ENCODE measurements around the gene SERPINI1. TPM values are rescaled to one million over a fixed set of nuclear protein-coding genes. Genes with fewer than 3 reads are reported as not detected.

SERPINI1 gene
- total RNA-seq, 4 donors from 2014 or later, result 0.70 to 2.7 (median 2.2) TPM

GRCh38 chr3:167723025-167723512, 12.5 kb upstream of the SERPINI1 start:
- intact Hi-C loops (cut with DNase I; ENCODE audit: low total_unique reads), result no loop called here
- Histone ChIP-seq H3K36me3 (peaks cover 0 to 18% of the 10 kb centered on the region in 2 donors), H3K27me3 (no peaks in the 10 kb centered on the region), H3K9me3 (no peaks in the 10 kb centered on the region), H3K4me3 (no peak overlapping the region), H3K4me1 (peaks cover 6 to 8% of the 10 kb centered on the region in 2 donors), H3K27ac (no peak overlapping the region)
- no peak for ATAC-seq
- TF ChIP-seq POLR2A (IDR thresholded peaks at IDR 0.05) (no peak), CTCF (IDR thresholded peaks at IDR 0.05 in 4 of 5, conservative IDR thresholded peaks at IDR 0.05 in 1 of 5) (no peak)
- DNase-seq, result no peak
- in situ Hi-C loops (cut with MboI; ENCODE audit: low sequenced_read_pairs in 4 of 4), result no loop called here

GRCh38 chr3:167723872-167724271, 11.6 kb upstream of the SERPINI1 start:
- no peaks in the 10 kb centered on the region for H3K9me3 ChIP-seq
- H3K27me3 ChIP-seq, result no peaks in the 10 kb centered on the region
- intact Hi-C loops (cut with DNase I; ENCODE audit: low total_unique reads), result no loop called here
- no peak overlapping the region for H3K4me3 ChIP-seq
- TF ChIP-seq CTCF (IDR thresholded peaks at IDR 0.05 in 4 of 5, conservative IDR thresholded peaks at IDR 0.05 in 1 of 5) (no peak), POLR2A (IDR thresholded peaks at IDR 0.05) (no peak)
- no peak for ATAC-seq
- in situ Hi-C loops (cut with MboI; ENCODE audit: low sequenced_read_pairs in 4 of 4), result no loop called here
- H3K36me3 ChIP-seq, result peaks cover 0 to 10% of the 10 kb centered on the region in 2 donors
- peaks cover 14 to 16% of the 10 kb centered on the region in 2 donors for H3K4me1 ChIP-seq
- DNase-seq, result no peak
- H3K27ac ChIP-seq, result no peak overlapping the region

GRCh38 chr3:167728176-167728575, 7.3 kb upstream of the SERPINI1 start:
- H3K4me1 ChIP-seq, result peaks cover 31 to 33% of the 10 kb centered on the region in 2 donors
- H3K9me3 ChIP-seq, result no peaks in the 10 kb centered on the region
- no peaks in the 10 kb centered on the region for H3K27me3 ChIP-seq
- in situ Hi-C loops (cut with MboI; ENCODE audit: low sequenced_read_pairs in 4 of 4) (no loop called here), intact Hi-C loops (cut with DNase I; ENCODE audit: low total_unique reads) (no loop called here)
- peak; percentile 60 to 77 for ATAC-seq
- no peaks in the 10 kb centered on the region for H3K36me3 ChIP-seq
- TF ChIP-seq CTCF (IDR thresholded peaks at IDR 0.05 in 4 of 5, conservative IDR thresholded peaks at IDR 0.05 in 1 of 5), result no peak
- DNase-seq, result no peak
- H3K27ac ChIP-seq, result no peak overlapping the region
- no peak overlapping the region for H3K4me3 ChIP-seq

- Histone ChIP-seq H3K27me3 (no peaks in the 10 kb centered on the region), H3K9me3 (no peaks in the 10 kb centered on the region), H3K4me1 (peaks cover 37 to 39% of the 10 kb centered on the region in 2 donors), H3K36me3 (no peaks in the 10 kb centered on the region), H3K4me3 (no peak overlapping the region), H3K27ac (no peak overlapping the region)
- no peak for TF ChIP-seq CTCF (IDR thresholded peaks at IDR 0.05 in 4 of 5, conservative IDR thresholded peaks at IDR 0.05 in 1 of 5)
- TF ChIP-seq POLR2A (IDR thresholded peaks at IDR 0.05), result no peak
- in situ Hi-C loops (cut with MboI; ENCODE audit: low sequenced_read_pairs in 4 of 4), result no loop called here
- DNase-seq, result no peak
- intact Hi-C loops (cut with DNase I; ENCODE audit: low total_unique reads), result no loop called here
- no peak for ATAC-seq
Measured at GRCh38 chr3:167728632-167729323, 6.7 kb upstream of the SERPINI1 start.

Data from gastrocnemius medialis (tissue), 4 donors.